UCSD-AML1 (cell line): ENCODE measurements around the gene PGR.
"Not testable (repeated sequence)": the region's sequence is repeated elsewhere in the genome, so short reads cannot be mapped to it uniquely, and the experiment has no call there.

Experiments
- DNase-seq: peaks from one replicate; lab custom pipeline; 2025; ENCODE audit not compliant: unreplicated experiment; lab: John Stamatoyannopoulos, UW

Gene PGR

GRCh38 chr11:101082813-101083212 is 46.8 kb downstream of the PGR start:
- DNase-seq: no peak

- no peak for DNase-seq
Measured at GRCh38 chr11:101063706-101064105, 65.9 kb downstream of the PGR start.

- no peak for DNase-seq
Measured at GRCh38 chr11:101061606-101062005, 68.0 kb downstream of the PGR start.

GRCh38 chr11:101059331-101059730 is 70.3 kb downstream of the PGR start:
- no peak for DNase-seq

- DNase-seq: no peak
Measured at GRCh38 chr11:101053492-101053891, 76.1 kb downstream of the PGR start.

- no peak for DNase-seq
Measured at GRCh38 chr11:101051677-101052076, 77.9 kb downstream of the PGR start.

- no peak for DNase-seq
Measured at GRCh38 chr11:101049813-101050212, 79.8 kb downstream of the PGR start.

- DNase-seq: no peak
Measured at GRCh38 chr11:101049123-101049522, 80.5 kb downstream of the PGR start.

GRCh38 chr11:101048479-101048878 is 81.1 kb downstream of the PGR start:
- no peak for DNase-seq

GRCh38 chr11:101046947-101047346 is 82.7 kb downstream of the PGR start:
- DNase-seq: no peak

GRCh38 chr11:101045415-101045814 is 84.2 kb downstream of the PGR start:
- no peak for DNase-seq

GRCh38 chr11:101043940-101044339 is 85.7 kb downstream of the PGR start:
- DNase-seq: no peak

- no peak for DNase-seq
Measured at GRCh38 chr11:101035872-101036271, 93.7 kb downstream of the PGR start.

GRCh38 chr11:101034076-101034475 is 95.5 kb downstream of the PGR start:
- DNase-seq: no peak

GRCh38 chr11:101032991-101033390 is 96.6 kb downstream of the PGR start:
- DNase-seq: no peak

- no peak for DNase-seq
Measured at GRCh38 chr11:101031713-101032112, 97.9 kb downstream of the PGR start.

- DNase-seq: no peak
Measured at GRCh38 chr11:101030692-101031091, 98.9 kb downstream of the PGR start.

- no peak for DNase-seq
Measured at GRCh38 chr11:101030015-101030414, 99.6 kb downstream of the PGR start.

GRCh38 chr11:101028644-101029043 is 101.0 kb downstream of the PGR start:
- no peak for DNase-seq

GRCh38 chr11:101022256-101022655 is 107.4 kb downstream of the PGR start:
- no peak for DNase-seq

GRCh38 chr11:101019870-101020269 is 109.7 kb downstream of the PGR start:
- no peak for DNase-seq

GRCh38 chr11:101014600-101015285 is 114.9 kb downstream of the PGR start:
- no peak for DNase-seq

GRCh38 chr11:101013702-101014101 is 115.9 kb downstream of the PGR start:
- not testable (repeated sequence) for DNase-seq
